ENCODE results near the gene KRTAP13-4. TPM values are rescaled to one million over a fixed set of nuclear protein-coding genes. Genes with fewer than 3 reads are reported as not detected.

Gene KRTAP13-4
- polyA plus RNA-seq, 1 of the 3 experiments (the other 2 are of a cell fraction): not detected

- H2AFZ ChIP-seq (ENCODE audit: low read depth): no peak within 1 kb of the TSS
- POLR2A ChIA-PET: no interaction called here
- H3F3A ChIP-seq (replicated peaks; ENCODE audit: insufficient read depth): no peaks in the 10 kb centered on the region
- H3K4me2 ChIP-seq: no peak within 1 kb of the TSS
- no peaks in the 10 kb centered on the region for H3K79me2 ChIP-seq (ENCODE audit: insufficient read depth)
- H3K4me3 ChIP-seq (ENCODE audit: low read depth in 2 of 2, low read length in 1 of 2): no peak within 1 kb of the TSS
- no peaks in the 10 kb centered on the region for H3K4me1 ChIP-seq (ENCODE audit: control insufficient read depth in 1 of 2, insufficient read depth in 2 of 2, low read depth in 1 of 2, low read length in 1 of 2)
- no peaks in the 10 kb centered on the region for H3K36me3 ChIP-seq (replicated peaks in 1 of 2; ENCODE audit: control insufficient read depth in 1 of 2, insufficient read depth in 2 of 2, low read length in 1 of 2)
- TF ChIP-seq RCOR1 (IDR thresholded peaks at IDR 0.05; ENCODE audit: low read length): no peak
- CTCF ChIA-PET: no interaction called here
- H3K27ac ChIP-seq (ENCODE audit: low read depth in 2 of 2, low read length in 1 of 2): no peak within 1 kb of the TSS
- no peak for DNase-seq
- H3K27me3 ChIP-seq (ENCODE audit: insufficient read depth): peaks cover 9% of the 10 kb centered on the region
- H3K9ac ChIP-seq: no peak within 1 kb of the TSS
- no peaks in the 10 kb centered on the region for H3K9me2 ChIP-seq
- no peaks in the 10 kb centered on the region for H4K20me1 ChIP-seq (ENCODE audit: insufficient read depth)
- WGBS (ENCODE audit: low lambda C conversion rate): 3% methylated on average over 4 of the region's 4 CpGs
- H3K9me3 ChIP-seq: no peaks in the 10 kb centered on the region
Measured at GRCh38 chr21:30395731-30396130, 34.3 kb upstream of the KRTAP13-4 start, which contains the start of gene KRTAP13-1. Gene KRTAP13-1 (plus strand): TSS chr21:30396031. CDS start chr21:30396087, 56 bp downstream.

- Histone ChIP-seq H4K20me1 (ENCODE audit: insufficient read depth) (no peaks in the 10 kb centered on the region), H3K4me3 (ENCODE audit: low read depth in 2 of 2, low read length in 1 of 2) (peak overlapping the region; percentile 21 to 38), H3K79me2 (ENCODE audit: insufficient read depth) (no peaks in the 10 kb centered on the region), H3K4me2 (peak overlapping the region; percentile 71), H3K9me2 (no peaks in the 10 kb centered on the region), H3K27ac (ENCODE audit: low read depth in 2 of 2, low read length in 1 of 2) (no peak overlapping the region), H3K4me1 (ENCODE audit: control insufficient read depth in 1 of 2, insufficient read depth in 2 of 2, low read depth in 1 of 2, low read length in 1 of 2) (peaks cover 0 to 5% of the 10 kb centered on the region in 2 experiments; a peak in 1 of 4 replicates), H3K36me3 (replicated peaks in 1 of 2; ENCODE audit: control insufficient read depth in 1 of 2, insufficient read depth in 2 of 2, low read length in 1 of 2) (no peaks in the 10 kb centered on the region), H3F3A (replicated peaks; ENCODE audit: insufficient read depth) (no peaks in the 10 kb centered on the region), H3K27me3 (ENCODE audit: insufficient read depth) (no peaks in the 10 kb centered on the region), H3K9ac (no peak overlapping the region), H2AFZ (ENCODE audit: low read depth) (peak overlapping the region; percentile 85; the same call in 1 of the 2 replicates), H3K9me3 (no peaks in the 10 kb centered on the region)
- POLR2A ChIA-PET: no interaction called here
- CTCF ChIA-PET: interaction anchor here (0.5 to 1.9 kb wide), 14 partner anchors 9 to 68 kb away, joined by 3 to 14 read pairs (median 4); partner anchors contain the start of gene KRTAP13-4
- DNase-seq: peak; percentile 49
- peak; percentile 60; the same call in 1 of the 2 replicates for TF ChIP-seq RFX5 (IDR thresholded peaks at IDR 0.05; ENCODE audit: low read length)
- TF ChIP-seq SMC3 (IDR thresholded peaks at IDR 0.05; ENCODE audit: low read depth, low read length): peak; percentile 32
- peak; percentile 63 for TF ChIP-seq RAD21 (IDR thresholded peaks at IDR 0.05; ENCODE audit: low read length)
- TF ChIP-seq MAX (IDR thresholded peaks at IDR 0.05; ENCODE audit: low read depth): peak; percentile 39; the same call in 1 of the 2 replicates
- TF ChIP-seq FOSL2 (IDR thresholded peaks at IDR 0.05; ENCODE audit: borderline replicate concordance, low read depth): no peak
- TF ChIP-seq NRF1 (IDR thresholded peaks at IDR 0.05; ENCODE audit: low read depth, low read length): 0 out of 2 replicates have a peak, but pooled peaks have one; percentile 28
- TF ChIP-seq TEAD4 (IDR thresholded peaks at IDR 0.05; ENCODE audit: borderline replicate concordance, insufficient read depth): no peak
- peak; percentile 70 for TF ChIP-seq CTCF (IDR thresholded peaks at IDR 0.05)
- TF ChIP-seq NFIC (IDR thresholded peaks at IDR 0.05; ENCODE audit: borderline replicate concordance): peak; percentile 8; the same call in 1 of the 2 replicates
- WGBS (ENCODE audit: low lambda C conversion rate): 4% methylated on average over 14 of the region's 14 CpGs
Measured at GRCh38 chr21:30408782-30409494, 21.1 kb upstream of the KRTAP13-4 start.
